Measurements from ENCODE around the gene ERC2.

Gene ERC2

DNA sequence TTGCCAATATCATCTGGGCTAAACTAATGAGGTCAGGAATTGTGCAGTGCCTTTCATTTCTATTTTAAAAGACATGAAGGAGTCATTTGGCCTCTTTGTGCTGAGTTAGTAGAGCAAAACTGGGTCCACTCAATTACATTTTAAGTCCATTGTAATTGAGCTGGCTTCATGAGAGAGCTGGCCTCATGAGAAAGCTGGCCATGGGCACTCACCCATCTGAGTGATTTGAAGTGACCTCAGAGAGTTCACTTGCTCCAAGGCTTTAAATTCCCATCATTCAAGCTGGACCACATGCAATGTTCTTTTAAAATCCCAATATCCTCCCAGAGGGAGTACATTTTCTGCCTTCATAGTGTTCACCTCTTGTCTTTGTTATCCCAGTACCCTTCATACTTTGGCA, 645.3 kb downstream of the ERC2 start (continued):
- TF ChIP-seq, protein P1, sequence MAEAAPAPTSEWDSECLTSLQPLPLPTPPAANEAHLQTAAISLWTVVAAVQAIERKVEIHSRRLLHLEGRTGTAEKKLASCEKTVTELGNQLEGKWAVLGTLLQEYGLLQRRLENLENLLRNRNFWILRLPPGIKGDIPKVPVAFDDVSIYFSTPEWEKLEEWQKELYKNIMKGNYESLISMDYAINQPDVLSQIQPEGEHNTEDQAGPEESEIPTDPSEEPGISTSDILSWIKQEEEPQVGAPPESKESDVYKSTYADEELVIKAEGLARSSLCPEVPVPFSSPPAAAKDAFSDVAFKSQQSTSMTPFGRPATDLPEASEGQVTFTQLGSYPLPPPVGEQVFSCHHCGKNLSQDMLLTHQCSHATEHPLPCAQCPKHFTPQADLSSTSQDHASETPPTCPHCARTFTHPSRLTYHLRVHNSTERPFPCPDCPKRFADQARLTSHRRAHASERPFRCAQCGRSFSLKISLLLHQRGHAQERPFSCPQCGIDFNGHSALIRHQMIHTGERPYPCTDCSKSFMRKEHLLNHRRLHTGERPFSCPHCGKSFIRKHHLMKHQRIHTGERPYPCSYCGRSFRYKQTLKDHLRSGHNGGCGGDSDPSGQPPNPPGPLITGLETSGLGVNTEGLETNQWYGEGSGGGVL (tag by site-specific recombination; IDR thresholded peaks at IDR 0.05) = no peak
- no peak for TF ChIP-seq ZNF121 (tag by site-specific recombination; IDR thresholded peaks at IDR 0.05)
- TF ChIP-seq, protein P2, sequence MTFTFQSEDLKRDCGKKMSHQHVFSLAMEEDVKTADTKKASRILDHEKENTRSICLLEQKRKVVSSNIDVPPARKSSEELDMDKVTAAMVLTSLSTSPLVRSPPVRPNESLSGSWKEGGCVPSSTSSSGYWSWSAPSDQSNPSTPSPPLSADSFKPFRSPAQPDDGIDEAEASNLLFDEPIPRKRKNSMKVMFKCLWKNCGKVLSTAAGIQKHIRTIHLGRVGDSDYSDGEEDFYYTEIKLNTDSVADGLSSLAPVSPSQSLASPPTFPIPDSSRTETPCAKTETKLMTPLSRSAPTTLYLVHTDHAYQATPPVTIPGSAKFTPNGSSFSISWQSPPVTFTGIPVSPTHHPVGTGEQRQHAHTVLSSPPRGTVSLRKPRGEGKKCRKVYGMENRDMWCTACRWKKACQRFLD (tag by site-specific recombination; IDR thresholded peaks at IDR 0.05) = no peak

DNA sequence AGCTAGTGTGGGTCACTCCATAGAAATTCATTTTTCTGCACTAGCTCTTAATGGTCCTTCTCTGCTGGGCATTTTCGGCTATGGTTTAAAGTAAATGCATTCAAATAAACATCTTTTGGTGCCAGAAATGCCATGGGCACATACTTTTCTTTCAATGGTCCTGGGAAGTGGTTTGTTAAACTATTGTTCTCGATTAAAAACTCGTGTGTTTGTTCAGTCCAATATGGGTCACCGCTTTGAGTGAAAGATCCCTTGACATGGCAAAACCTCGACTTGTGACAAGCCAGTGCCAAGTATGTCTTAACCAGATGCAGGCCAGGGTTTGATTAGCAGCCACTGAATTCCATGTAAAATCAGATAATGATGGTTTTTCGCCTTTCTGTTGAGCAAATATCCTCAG, 649.3 kb downstream of the ERC2 start:
- ChIA-PET POLR2A (no interaction called here), CTCF (interaction anchor here (1.3 kb wide), 1 partner anchor 25 kb away, joined by 3 read pairs; no protein-coding TSS in a partner anchor)
- TF ChIP-seq ZNF558 (tag by site-specific recombination; IDR thresholded peaks at IDR 0.05) (no peak), ZIC2 (tag by site-specific recombination; IDR thresholded peaks at IDR 0.05) (no peak), ZNF221 (tag by site-specific recombination; IDR thresholded peaks at IDR 0.05; ENCODE audit: borderline replicate concordance) (no peak), ZNF76 (tag by site-specific recombination; IDR thresholded peaks at IDR 0.05; ENCODE audit: borderline replicate concordance, low read depth) (no peak), ZNF624 (tag by site-specific recombination; IDR thresholded peaks at IDR 0.05) (no peak), REPIN1 (tag by site-specific recombination; IDR thresholded peaks at IDR 0.05; ENCODE audit: low read depth) (no peak), ZFP3 (tag by site-specific recombination; IDR thresholded peaks at IDR 0.05; ENCODE audit: low read depth) (no peak), ZSCAN23 (tag by site-specific recombination; IDR thresholded peaks at IDR 0.05) (no peak), ZNF768 (tag by site-specific recombination; IDR thresholded peaks at IDR 0.05) (no peak), ZNF391 (tag by site-specific recombination; IDR thresholded peaks at IDR 0.05; ENCODE audit: borderline replicate concordance, low read depth) (no peak), ZNF274 (IDR thresholded peaks at IDR 0.05; ENCODE audit: low read length) (no peak), ZNF274 (tag by site-specific recombination; IDR thresholded peaks at IDR 0.05; ENCODE audit: borderline replicate concordance) (no peak), ZNF623 (tag by site-specific recombination; IDR thresholded peaks at IDR 0.05) (no peak), ZNF16 (tag by site-specific recombination; IDR thresholded peaks at IDR 0.05; ENCODE audit: low read depth) (no peak), WT1 (tag by site-specific recombination; IDR thresholded peaks at IDR 0.05) (no peak), EGR2 (tag by site-specific recombination; IDR thresholded peaks at IDR 0.05; ENCODE audit: low read depth) (no peak)
- TF ChIP-seq, protein P3, sequence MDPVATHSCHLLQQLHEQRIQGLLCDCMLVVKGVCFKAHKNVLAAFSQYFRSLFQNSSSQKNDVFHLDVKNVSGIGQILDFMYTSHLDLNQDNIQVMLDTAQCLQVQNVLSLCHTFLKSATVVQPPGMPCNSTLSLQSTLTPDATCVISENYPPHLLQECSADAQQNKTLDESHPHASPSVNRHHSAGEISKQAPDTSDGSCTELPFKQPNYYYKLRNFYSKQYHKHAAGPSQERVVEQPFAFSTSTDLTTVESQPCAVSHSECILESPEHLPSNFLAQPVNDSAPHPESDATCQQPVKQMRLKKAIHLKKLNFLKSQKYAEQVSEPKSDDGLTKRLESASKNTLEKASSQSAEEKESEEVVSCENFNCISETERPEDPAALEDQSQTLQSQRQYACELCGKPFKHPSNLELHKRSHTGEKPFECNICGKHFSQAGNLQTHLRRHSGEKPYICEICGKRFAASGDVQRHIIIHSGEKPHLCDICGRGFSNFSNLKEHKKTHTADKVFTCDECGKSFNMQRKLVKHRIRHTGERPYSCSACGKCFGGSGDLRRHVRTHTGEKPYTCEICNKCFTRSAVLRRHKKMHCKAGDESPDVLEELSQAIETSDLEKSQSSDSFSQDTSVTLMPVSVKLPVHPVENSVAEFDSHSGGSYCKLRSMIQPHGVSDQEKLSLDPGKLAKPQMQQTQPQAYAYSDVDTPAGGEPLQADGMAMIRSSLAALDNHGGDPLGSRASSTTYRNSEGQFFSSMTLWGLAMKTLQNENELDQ (tag by site-specific recombination; IDR thresholded peaks at IDR 0.05; ENCODE audit: low read depth) = no peak
- Histone ChIP-seq H3K36me3 (ENCODE audit: control insufficient read depth in 2 of 2, insufficient read depth in 1 of 2, low read length in 2 of 2) (no peaks in the 10 kb centered on the region), H3K4me1 (ENCODE audit: control insufficient read depth, insufficient read depth, low read length) (no peaks in the 10 kb centered on the region), H3K9me3 (ENCODE audit: control insufficient read depth, insufficient read depth, low read depth, low read length) (no peaks in the 10 kb centered on the region), H3K27ac (ENCODE audit: extremely low read depth, low read depth, low read length) (no peak overlapping the region), H3K4me3 (ENCODE audit: low read depth, low read length) (no peak overlapping the region)

DNA sequence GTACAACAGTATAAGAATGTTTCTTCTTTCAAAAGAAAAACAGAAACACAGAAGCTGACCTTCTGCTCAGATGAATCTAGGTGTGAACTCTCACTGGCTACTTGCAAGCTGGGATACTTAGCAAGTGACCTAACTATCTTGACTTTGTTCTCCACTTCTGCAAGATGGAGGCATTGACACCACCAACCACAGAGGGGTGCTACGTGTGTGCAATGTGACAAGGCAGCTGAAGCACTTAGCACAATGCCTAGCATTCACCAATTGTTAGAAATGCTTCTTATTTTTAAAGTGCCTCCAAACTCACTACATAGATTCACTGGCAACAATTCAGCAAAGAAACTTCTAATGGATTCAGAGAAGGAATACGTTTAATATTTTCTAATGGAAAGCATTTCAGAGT, 649.8 kb downstream of the ERC2 start:
- Histone ChIP-seq H3K4me3 (ENCODE audit: low read depth, low read length) (no peak overlapping the region), H3K4me1 (ENCODE audit: control insufficient read depth, insufficient read depth, low read length) (no peaks in the 10 kb centered on the region), H3K9me3 (ENCODE audit: control insufficient read depth, insufficient read depth, low read depth, low read length) (no peaks in the 10 kb centered on the region), H3K36me3 (ENCODE audit: control insufficient read depth in 2 of 2, insufficient read depth in 1 of 2, low read length in 2 of 2) (no peaks in the 10 kb centered on the region), H3K27ac (ENCODE audit: extremely low read depth, low read depth, low read length) (no peak overlapping the region)
- ChIA-PET POLR2A (no interaction called here), CTCF (interaction anchor here (1.0 to 1.3 kb wide), 2 partner anchors 25 to 439 kb away, joined by 3 read pairs; no protein-coding TSS in a partner anchor)
- TF ChIP-seq ZNF48 (tag by site-specific recombination; IDR thresholded peaks at IDR 0.05) (no peak), ZNF76 (tag by site-specific recombination; IDR thresholded peaks at IDR 0.05; ENCODE audit: borderline replicate concordance, low read depth) (no peak), ZNF121 (tag by site-specific recombination; IDR thresholded peaks at IDR 0.05) (no peak), ZSCAN16 (tag by site-specific recombination; IDR thresholded peaks at IDR 0.05) (no peak), ZNF394 (tag by site-specific recombination; IDR thresholded peaks at IDR 0.05; ENCODE audit: borderline replicate concordance) (no peak), HOXA7 (CRISPR knock-in tag; IDR thresholded peaks at IDR 0.05; ENCODE audit: borderline replicate concordance) (no peak)
- TF ChIP-seq, protein P4, sequence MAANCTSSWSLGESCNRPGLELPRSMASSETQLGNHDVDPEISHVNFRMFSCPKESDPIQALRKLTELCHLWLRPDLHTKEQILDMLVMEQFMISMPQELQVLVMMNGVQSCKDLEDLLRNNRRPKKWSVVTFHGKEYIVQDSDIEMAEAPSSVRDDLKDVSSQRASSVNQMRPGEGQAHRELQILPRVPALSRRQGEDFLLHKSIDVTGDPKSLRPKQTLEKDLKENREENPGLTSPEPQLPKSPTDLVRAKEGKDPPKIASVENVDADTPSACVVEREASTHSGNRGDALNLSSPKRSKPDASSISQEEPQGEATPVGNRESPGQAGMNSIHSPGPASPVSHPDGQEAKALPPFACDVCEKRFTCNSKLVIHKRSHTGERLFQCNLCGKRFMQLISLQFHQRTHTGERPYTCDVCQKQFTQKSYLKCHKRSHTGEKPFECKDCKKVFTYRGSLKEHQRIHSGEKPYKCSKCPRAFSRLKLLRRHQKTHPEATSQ (tag by site-specific recombination; IDR thresholded peaks at IDR 0.05) = no peak
- TF ChIP-seq, protein P5, sequence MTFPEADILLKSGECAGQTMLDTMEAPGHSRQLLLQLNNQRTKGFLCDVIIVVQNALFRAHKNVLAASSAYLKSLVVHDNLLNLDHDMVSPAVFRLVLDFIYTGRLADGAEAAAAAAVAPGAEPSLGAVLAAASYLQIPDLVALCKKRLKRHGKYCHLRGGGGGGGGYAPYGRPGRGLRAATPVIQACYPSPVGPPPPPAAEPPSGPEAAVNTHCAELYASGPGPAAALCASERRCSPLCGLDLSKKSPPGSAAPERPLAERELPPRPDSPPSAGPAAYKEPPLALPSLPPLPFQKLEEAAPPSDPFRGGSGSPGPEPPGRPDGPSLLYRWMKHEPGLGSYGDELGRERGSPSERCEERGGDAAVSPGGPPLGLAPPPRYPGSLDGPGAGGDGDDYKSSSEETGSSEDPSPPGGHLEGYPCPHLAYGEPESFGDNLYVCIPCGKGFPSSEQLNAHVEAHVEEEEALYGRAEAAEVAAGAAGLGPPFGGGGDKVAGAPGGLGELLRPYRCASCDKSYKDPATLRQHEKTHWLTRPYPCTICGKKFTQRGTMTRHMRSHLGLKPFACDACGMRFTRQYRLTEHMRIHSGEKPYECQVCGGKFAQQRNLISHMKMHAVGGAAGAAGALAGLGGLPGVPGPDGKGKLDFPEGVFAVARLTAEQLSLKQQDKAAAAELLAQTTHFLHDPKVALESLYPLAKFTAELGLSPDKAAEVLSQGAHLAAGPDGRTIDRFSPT (tag by site-specific recombination; IDR thresholded peaks at IDR 0.05) = no peak

Measured in HEK293 (cell line).